Body of pancreas (tissue), 4 donors: Measurements from ENCODE around the gene EBF4.

Source experiments
- POLR2A ChIP-seq, 3 donors: fragments of 450-650 bp; IDR thresholded peaks; one replicate each; pipeline ENCODE4 v1.6.1; 2016; ENCODE audit warnings: antibody characterized with exemption in 3 of 3, mild to moderate bottlenecking in 2 of 3
- TF ChIP-seq, protein P1 (sequence below), 7 experiments: fragments of 450-650 bp in 4 of 7; fragments of 200-600 bp in 3 of 7; sonication (generic) in 3 of 7; IDR thresholded peaks; one replicate each; pipeline ENCODE4 v1.5.1; 2016 to 2019; ENCODE audit warnings: antibody characterized with exemption in 7 of 7

DNA sequence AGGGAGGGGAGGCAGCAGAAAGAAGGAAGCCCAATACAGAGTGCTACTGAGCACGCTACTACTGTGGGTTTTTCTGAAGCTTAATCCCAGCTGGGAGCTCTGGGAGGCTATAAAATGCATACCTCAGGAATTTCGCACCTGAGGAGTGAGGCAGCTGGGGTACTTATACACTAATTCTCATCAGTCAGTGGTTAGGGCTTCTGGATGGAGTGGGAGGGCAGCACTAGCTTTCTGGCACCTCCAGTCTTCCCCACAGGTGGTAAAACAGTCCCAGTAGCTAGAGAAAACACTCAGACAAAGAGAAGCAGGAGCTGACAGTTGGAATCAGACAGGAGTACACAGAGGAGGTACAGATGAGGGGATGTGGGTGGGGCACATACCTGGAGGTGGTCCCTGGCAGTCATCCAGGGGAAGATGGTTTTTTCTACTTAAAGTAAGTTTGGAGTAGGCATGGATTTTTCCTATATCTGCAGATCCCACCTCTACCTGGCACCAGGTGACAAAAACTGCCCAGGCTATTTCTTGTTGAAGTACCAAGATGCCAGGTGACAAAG is 70.1 kb downstream of the EBF4 start:
- TF ChIP-seq, protein P1, sequence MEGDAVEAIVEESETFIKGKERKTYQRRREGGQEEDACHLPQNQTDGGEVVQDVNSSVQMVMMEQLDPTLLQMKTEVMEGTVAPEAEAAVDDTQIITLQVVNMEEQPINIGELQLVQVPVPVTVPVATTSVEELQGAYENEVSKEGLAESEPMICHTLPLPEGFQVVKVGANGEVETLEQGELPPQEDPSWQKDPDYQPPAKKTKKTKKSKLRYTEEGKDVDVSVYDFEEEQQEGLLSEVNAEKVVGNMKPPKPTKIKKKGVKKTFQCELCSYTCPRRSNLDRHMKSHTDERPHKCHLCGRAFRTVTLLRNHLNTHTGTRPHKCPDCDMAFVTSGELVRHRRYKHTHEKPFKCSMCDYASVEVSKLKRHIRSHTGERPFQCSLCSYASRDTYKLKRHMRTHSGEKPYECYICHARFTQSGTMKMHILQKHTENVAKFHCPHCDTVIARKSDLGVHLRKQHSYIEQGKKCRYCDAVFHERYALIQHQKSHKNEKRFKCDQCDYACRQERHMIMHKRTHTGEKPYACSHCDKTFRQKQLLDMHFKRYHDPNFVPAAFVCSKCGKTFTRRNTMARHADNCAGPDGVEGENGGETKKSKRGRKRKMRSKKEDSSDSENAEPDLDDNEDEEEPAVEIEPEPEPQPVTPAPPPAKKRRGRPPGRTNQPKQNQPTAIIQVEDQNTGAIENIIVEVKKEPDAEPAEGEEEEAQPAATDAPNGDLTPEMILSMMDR (IDR thresholded peaks at IDR 0.05): no peak
- no peak for TF ChIP-seq POLR2A (IDR thresholded peaks at IDR 0.05)
